Upper lobe of left lung (tissue), 4 donors: Measurements from ENCODE around the gene DIAPH2.

ENCODE experiments used
- POLR2AphosphoS5 ChIP-seq, 2 donors: sonication (generic); formaldehyde crosslinking; IDR thresholded peaks; one replicate each; pipeline ENCODE4 v1.5.1; 2017; ENCODE audit warnings: antibody characterized with exemption in 2 of 2
- TF ChIP-seq, protein P1 (sequence below), 6 experiments: fragments of 450-650 bp in 4 of 6; fragments of 200-600 bp in 2 of 6; sonication (generic) in 2 of 6; IDR thresholded peaks; one replicate each; pipeline ENCODE4 v1.5.1; 2016 to 2019; ENCODE audit warnings: antibody characterized with exemption in 6 of 6

DNA sequence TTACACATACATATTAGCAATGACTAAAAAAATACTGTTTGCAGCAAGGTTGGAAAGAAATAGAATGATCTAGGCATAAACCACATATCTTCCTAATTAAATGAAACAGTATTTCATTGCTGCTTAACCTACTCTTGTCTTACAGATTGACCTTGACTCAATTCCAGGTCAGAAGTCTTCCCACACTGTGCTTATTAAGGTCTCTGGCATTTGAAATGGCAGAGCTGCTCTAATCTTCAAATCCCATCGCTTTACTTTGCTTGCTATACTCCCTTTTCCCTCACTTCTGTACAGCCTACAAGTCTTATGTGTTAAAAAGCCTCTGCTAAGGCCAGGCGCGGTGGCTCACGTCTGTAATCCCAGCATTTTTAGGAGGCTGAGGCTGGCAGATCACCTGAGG, 623.5 kb downstream of the DIAPH2 start:
- TF ChIP-seq, protein P1, sequence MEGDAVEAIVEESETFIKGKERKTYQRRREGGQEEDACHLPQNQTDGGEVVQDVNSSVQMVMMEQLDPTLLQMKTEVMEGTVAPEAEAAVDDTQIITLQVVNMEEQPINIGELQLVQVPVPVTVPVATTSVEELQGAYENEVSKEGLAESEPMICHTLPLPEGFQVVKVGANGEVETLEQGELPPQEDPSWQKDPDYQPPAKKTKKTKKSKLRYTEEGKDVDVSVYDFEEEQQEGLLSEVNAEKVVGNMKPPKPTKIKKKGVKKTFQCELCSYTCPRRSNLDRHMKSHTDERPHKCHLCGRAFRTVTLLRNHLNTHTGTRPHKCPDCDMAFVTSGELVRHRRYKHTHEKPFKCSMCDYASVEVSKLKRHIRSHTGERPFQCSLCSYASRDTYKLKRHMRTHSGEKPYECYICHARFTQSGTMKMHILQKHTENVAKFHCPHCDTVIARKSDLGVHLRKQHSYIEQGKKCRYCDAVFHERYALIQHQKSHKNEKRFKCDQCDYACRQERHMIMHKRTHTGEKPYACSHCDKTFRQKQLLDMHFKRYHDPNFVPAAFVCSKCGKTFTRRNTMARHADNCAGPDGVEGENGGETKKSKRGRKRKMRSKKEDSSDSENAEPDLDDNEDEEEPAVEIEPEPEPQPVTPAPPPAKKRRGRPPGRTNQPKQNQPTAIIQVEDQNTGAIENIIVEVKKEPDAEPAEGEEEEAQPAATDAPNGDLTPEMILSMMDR (IDR thresholded peaks at IDR 0.05): no peak
- no peak for TF ChIP-seq POLR2AphosphoS5 (IDR thresholded peaks at IDR 0.05)
